H1 (cell line): ENCODE measurements around the gene BRME1. TPM values are rescaled to one million over a fixed set of nuclear protein-coding genes. Genes with fewer than 3 reads are reported as not detected.

Experiments
- ATF3 ChIP-seq: IDR thresholded peaks from 2 replicates; pipeline ENCODE4 v1.6.1; 2011; ENCODE audit warnings: low read depth, mild to moderate bottlenecking, low read length; ENCODE audit not compliant: insufficient read depth
- BACH1 ChIP-seq: IDR thresholded peaks from 2 replicates; pipeline ENCODE4 v1.6.1; 2012; ENCODE audit warnings: low read length, improper control_type of control experiment
- BCL11A ChIP-seq, 2 experiments: IDR thresholded peaks; one replicate each; pipeline ENCODE4 v1.6.1; 2011; ENCODE audit warnings: low read depth in 2 of 2, low read length in 2 of 2, mild to moderate bottlenecking in 2 of 2
- BRCA1 ChIP-seq: IDR thresholded peaks from 2 replicates; pipeline ENCODE4 v1.6.1; 2012; ENCODE audit warnings: low read depth, low read length, improper control_type of control experiment
- CTBP2 ChIP-seq: IDR thresholded peaks from 2 replicates; pipeline ENCODE4 v1.7.0; 2011; ENCODE audit warnings: borderline replicate concordance, mild to moderate bottlenecking, moderate library complexity, mixed read lengths, low read length; ENCODE audit not compliant: insufficient read depth, insufficient read length
- RXRA ChIP-seq: IDR thresholded peaks from 2 replicates; pipeline ENCODE4 v1.6.1; 2011; ENCODE audit warnings: low read depth, mild to moderate bottlenecking, low read length, moderate library complexity; ENCODE audit not compliant: insufficient read depth
- SIN3A ChIP-seq, 2 experiments: IDR thresholded peaks in 1 of 2; conservative IDR thresholded peaks in 1 of 2; 2 replicates each; pipeline ENCODE4 v1.6.1; 2011 to 2012; ENCODE audit warnings: low read length in 2 of 2, improper control_type of control experiment in 1 of 2, low read depth in 1 of 2, mild to moderate bottlenecking in 1 of 2
- SIRT6 ChIP-seq: IDR thresholded peaks from one replicate; pipeline ENCODE4 v1.7.1; 2012; ENCODE audit warnings: low read length, inconsistent platforms
- SIX5 ChIP-seq: IDR thresholded peaks from 2 replicates; pipeline ENCODE4 v1.6.1; 2011; ENCODE audit warnings: mild to moderate bottlenecking, low read depth, low read length
- SP1 ChIP-seq: IDR thresholded peaks from 2 replicates; pipeline ENCODE4 v1.6.1; 2011; ENCODE audit warnings: low read depth, low read length
- TAF1 ChIP-seq: IDR thresholded peaks from 2 replicates; pipeline ENCODE4 v1.6.1; 2011; ENCODE audit warnings: mild to moderate bottlenecking, low read depth, low read length
- TBP ChIP-seq: IDR thresholded peaks from 2 replicates; pipeline ENCODE4 v1.6.1; 2011; ENCODE audit warnings: low read depth, low read length, improper control_type of control experiment
- TCF12 ChIP-seq: IDR thresholded peaks from 2 replicates; pipeline ENCODE4 v1.6.1; 2011; ENCODE audit warnings: low read depth, mild to moderate bottlenecking, low read length
- USF2 ChIP-seq: IDR thresholded peaks from 2 replicates; pipeline ENCODE4 v1.6.1; 2011; ENCODE audit warnings: low read length, improper control_type of control experiment
- YY1 ChIP-seq: IDR thresholded peaks from 2 replicates; pipeline ENCODE4 v1.6.1; 2011; ENCODE audit warnings: low read depth, mild to moderate bottlenecking, low read length
- polyA plus RNA-seq, 7 experiments: library from polyadenylated mRNA; depleted of rRNA in 3 of 7; stranded (reverse) in 5 of 7; unstranded in 2 of 7; fragments of >200 nt in 5 of 7; fragments of 200-250 nt in 2 of 7; gene quantifications; 1 replicate in 5 of 7; 2 replicates in 1 of 7; 4 replicates in 1 of 7; pipeline versions ENCODE4 v1.2.1 to v1.2.3, GENCODE V29; 2011 to 2013; ENCODE audit warnings: missing spikeins in 2 of 7, mixed read lengths in 2 of 7
- total RNA-seq: library from RNA; stranded (reverse); fragmentation: NEBNext Ultra II Directional; extraction: Animal tissue kit (Norgen Biotek cat#: 25700); gene quantifications from 2 replicates; pipeline ENCODE4 v1.2.1, GENCODE V29; 2021

Gene BRME1
- total and polyA plus RNA-seq, 2 of the 8 experiments (the other 6 are each of a cell fraction or from before 2014, with no cell fraction given): 4.6 to 4.7 TPM

- no peak for TF ChIP-seq YY1
- no peak for TF ChIP-seq SIRT6
- TF ChIP-seq CTBP2: no peak
- no peak for TF ChIP-seq TCF12
- peak; percentile 58; the same call in 1 of the 2 replicates for TF ChIP-seq TAF1
- no peak for TF ChIP-seq USF2
- peak; percentile 96 for TF ChIP-seq SP1
- no peak for TF ChIP-seq BRCA1
- no peak for TF ChIP-seq ATF3
- 0 out of 4 replicates have a peak, but pooled peaks of 1 of the 2 experiments have one; percentile 36 for TF ChIP-seq SIN3A (conservative IDR thresholded peaks at IDR 0.05 in 1 of 2, IDR thresholded peaks at IDR 0.05 in 1 of 2; ENCODE audit: low read depth in 1 of 2, low read length in 2 of 2)
- no peak for TF ChIP-seq SIX5
- no peak for TF ChIP-seq BCL11A (IDR thresholded peaks at IDR 0.05; ENCODE audit: low read depth in 2 of 2, low read length in 2 of 2)
- TF ChIP-seq TBP: no peak
- no peak for TF ChIP-seq BACH1
- no peak for TF ChIP-seq RXRA
Observed at GRCh38 chr19:13833330-13834243, 72.3 kb downstream of the BRME1 start (continued).
